Stimulated activated CD4-positive, alpha-beta T cell treated with anti-CD3 and anti-CD28 coated beads, Interleukin-4, amount 100 ng/mL, for 24 hours (primary cell): Measurements from ENCODE around the gene CRABP1.

Experiments
- DNase-seq: peaks from one replicate; pipeline ENCODE4 v3.0.0-alpha.2; 2020

The CRABP1 gene

GRCh38 chr15:78340231-78341056, at the start of gene CRABP1:
TSS of gene CRABP1 (plus strand) at chr15:78340353. CDS start at chr15:78340429, 76 bp downstream.
- no peak for DNase-seq

GRCh38 chr15:78291052-78291451, 49.1 kb upstream of the CRABP1 start:
- DNase-seq: no peak

- no peak for DNase-seq
Observed at GRCh38 chr15:78291698-78292097, 48.5 kb upstream of the CRABP1 start.

GRCh38 chr15:78292219-78292618, 47.9 kb upstream of the CRABP1 start:
- DNase-seq: no peak

GRCh38 chr15:78299101-78299930, 40.8 kb upstream of the CRABP1 start, which contains the start of gene SKIC8:
TSS of gene SKIC8 (minus strand) at chr15:78299609. CDS start at chr15:78295686, 3,923 bp downstream.
- DNase-seq: peak; percentile 90

- no peak for DNase-seq
Observed at GRCh38 chr15:78301326-78301725, 38.8 kb upstream of the CRABP1 start.

GRCh38 chr15:78301828-78302227, 38.3 kb upstream of the CRABP1 start:
- no peak for DNase-seq

GRCh38 chr15:78302579-78303312, 37.4 kb upstream of the CRABP1 start:
- DNase-seq: no peak

- DNase-seq: no peak
Observed at GRCh38 chr15:78304216-78305066, 35.7 kb upstream of the CRABP1 start.

- no peak for DNase-seq
Observed at GRCh38 chr15:78306176-78306774, 33.9 kb upstream of the CRABP1 start.

- no peak for DNase-seq
Observed at GRCh38 chr15:78307976-78308375, 32.2 kb upstream of the CRABP1 start.

- DNase-seq: peak; percentile 37
Observed at GRCh38 chr15:78308422-78309032, 31.6 kb upstream of the CRABP1 start.

- DNase-seq: no peak
Observed at GRCh38 chr15:78311292-78311691, 28.9 kb upstream of the CRABP1 start.

GRCh38 chr15:78312536-78312935, 27.6 kb upstream of the CRABP1 start:
- no peak for DNase-seq

GRCh38 chr15:78312957-78313356, 27.2 kb upstream of the CRABP1 start:
- no peak for DNase-seq

- no peak for DNase-seq
Observed at GRCh38 chr15:78313383-78313782, 26.8 kb upstream of the CRABP1 start.

- DNase-seq: no peak
Observed at GRCh38 chr15:78314181-78314581, 26.0 kb upstream of the CRABP1 start.

GRCh38 chr15:78315686-78316282, 24.4 kb upstream of the CRABP1 start:
- DNase-seq: no peak

- DNase-seq: no peak
Observed at GRCh38 chr15:78316283-78317083, 23.7 kb upstream of the CRABP1 start.
